ENCODE results near the gene PRDM7.

Gene PRDM7

DNA sequence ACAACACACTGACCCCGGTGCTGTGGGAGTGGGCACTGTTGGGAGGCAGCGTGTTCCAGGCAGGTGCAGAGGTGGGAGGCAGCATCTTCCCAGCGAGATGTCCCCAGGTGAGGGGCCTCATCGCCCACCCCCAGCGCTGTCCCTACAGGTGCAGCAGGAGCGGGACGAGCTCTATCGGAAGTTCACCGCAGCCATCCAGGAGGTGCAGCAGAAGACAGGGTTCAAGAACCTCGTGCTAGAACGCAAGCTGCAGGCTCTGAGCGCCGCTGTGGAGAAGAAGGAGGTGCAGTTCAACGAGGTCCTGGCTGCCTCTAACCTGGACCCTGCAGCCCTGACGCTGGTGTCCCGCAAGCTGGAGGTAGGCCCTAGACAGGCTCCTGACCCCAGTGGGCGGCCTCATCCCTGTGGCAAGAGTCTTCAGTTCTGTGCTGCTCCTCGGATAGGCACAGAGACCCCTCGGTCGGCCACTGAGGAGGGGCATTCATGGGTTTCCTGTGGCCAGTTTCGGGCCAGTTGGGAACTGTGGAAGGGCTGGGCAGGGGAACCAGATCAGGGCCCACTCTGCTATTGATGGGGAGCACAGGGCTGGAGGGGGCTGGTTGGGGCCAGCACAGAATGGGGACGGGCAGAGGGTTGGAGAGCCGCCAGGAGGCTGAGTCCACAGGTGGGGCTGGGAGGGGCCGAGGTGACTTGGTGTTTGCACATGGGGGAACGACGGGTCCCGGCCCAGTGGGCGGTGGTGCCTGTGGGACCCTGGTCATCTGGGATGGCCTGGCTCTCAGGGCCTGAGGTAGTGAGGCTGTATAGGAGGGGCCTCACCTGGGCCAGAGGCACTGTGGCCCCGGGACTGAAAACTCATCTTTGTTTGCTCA, 36.7 kb downstream of the PRDM7 start:
- no peak overlapping the region for H3K27ac Mint-ChIP-seq
- ATAC-seq (replicated peaks) (no peak), DNase-seq (no peak)
- H3K9me3 Mint-ChIP-seq: no peaks in the 10 kb centered on the region
- no peak overlapping the region for H3K4me3 Mint-ChIP-seq
- peaks cover 0 to 16% of the 10 kb centered on the region in 2 donors for H3K27me3 Mint-ChIP-seq
- peaks cover 1 to 8% of the 10 kb centered on the region in 2 donors for H3K4me1 Mint-ChIP-seq (ENCODE audit: low read depth in 2 of 2)
- peaks cover 3% of the 10 kb centered on the region for H3K36me3 Mint-ChIP-seq (ENCODE audit: insufficient read depth)

DNA sequence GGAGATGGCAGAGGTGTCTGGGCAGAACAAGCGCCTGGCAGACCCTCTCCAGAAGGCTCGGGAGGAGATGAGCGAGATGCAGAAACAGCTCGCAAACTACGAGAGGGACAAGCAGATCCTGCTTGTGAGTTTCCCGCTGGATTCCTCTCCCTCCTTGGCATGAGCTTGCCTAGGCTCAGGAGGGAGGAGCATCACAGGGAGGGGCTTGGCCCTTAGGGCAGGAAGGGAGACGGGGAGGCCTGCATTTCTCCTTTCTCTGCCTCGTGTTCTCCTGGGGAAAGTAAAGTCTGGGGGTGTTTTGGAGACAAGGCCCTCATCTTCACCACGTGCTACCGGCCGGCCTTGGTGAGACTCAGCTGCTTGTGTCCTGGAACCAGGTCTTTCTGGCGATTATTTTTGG, 39.9 kb downstream of the PRDM7 start:
- H3K36me3 Mint-ChIP-seq (ENCODE audit: insufficient read depth): peaks cover 8% of the 10 kb centered on the region
- peaks cover 1 to 11% of the 10 kb centered on the region in 2 donors for H3K4me1 Mint-ChIP-seq (ENCODE audit: low read depth in 2 of 2)
- H3K4me3 Mint-ChIP-seq: no peak overlapping the region
- H3K27ac Mint-ChIP-seq: no peak overlapping the region
- peaks cover 0 to 2% of the 10 kb centered on the region in 2 donors for H3K27me3 Mint-ChIP-seq
- no peaks in the 10 kb centered on the region for H3K9me3 Mint-ChIP-seq
- DNase-seq (no peak), ATAC-seq (replicated peaks) (no peak)

DNA sequence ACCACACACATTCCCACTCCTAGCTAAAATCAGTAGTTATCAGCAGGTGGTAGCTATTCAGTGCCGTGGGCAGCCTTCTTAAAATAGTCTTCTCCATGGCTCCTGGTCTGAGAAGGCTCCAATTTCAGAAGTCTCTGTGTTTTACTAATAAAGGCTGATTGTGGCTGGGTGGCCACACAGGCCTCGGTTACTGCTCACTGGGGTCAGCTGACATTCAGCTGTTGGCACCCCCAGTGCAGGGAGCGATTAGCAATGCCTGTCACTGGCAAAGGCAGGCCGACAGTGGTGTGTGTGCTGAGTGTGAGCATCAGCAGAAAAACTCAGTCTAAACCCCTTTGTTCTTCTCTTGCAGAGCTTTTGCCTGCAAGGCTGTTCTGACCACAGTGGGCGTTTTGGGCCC, 41.2 kb downstream of the PRDM7 start:
- no peaks in the 10 kb centered on the region for H3K9me3 Mint-ChIP-seq
- H3K27me3 Mint-ChIP-seq: no peaks in the 10 kb centered on the region
- no peak overlapping the region for H3K4me3 Mint-ChIP-seq
- peaks cover 22% of the 10 kb centered on the region for H3K36me3 Mint-ChIP-seq (ENCODE audit: insufficient read depth)
- DNase-seq: no peak
- peaks cover 1 to 19% of the 10 kb centered on the region in 2 donors for H3K4me1 Mint-ChIP-seq (ENCODE audit: low read depth in 2 of 2)
- ATAC-seq (replicated peaks): no peak
- H3K27ac Mint-ChIP-seq: no peak overlapping the region

GRCh38 chr16:90034504-90034903, 42.6 kb downstream of the PRDM7 start:
- Mint-ChIP-seq H3K27ac (no peak overlapping the region), H3K9me3 (no peaks in the 10 kb centered on the region), H3K27me3 (no peaks in the 10 kb centered on the region), H3K36me3 (ENCODE audit: insufficient read depth) (peaks cover 23% of the 10 kb centered on the region), H3K4me3 (no peak overlapping the region), H3K4me1 (ENCODE audit: low read depth in 2 of 2) (peaks cover 0 to 19% of the 10 kb centered on the region in 2 donors)
- ATAC-seq (replicated peaks) (no peak), DNase-seq (no peak)

GRCh38 chr16:90033387-90033786, 43.7 kb downstream of the PRDM7 start:
- ATAC-seq (replicated peaks) (no peak), DNase-seq (no peak)
- Mint-ChIP-seq H3K4me3 (no peak overlapping the region), H3K36me3 (ENCODE audit: insufficient read depth) (peaks cover 23% of the 10 kb centered on the region), H3K27ac (no peak overlapping the region), H3K9me3 (no peaks in the 10 kb centered on the region), H3K27me3 (no peaks in the 10 kb centered on the region), H3K4me1 (ENCODE audit: low read depth in 2 of 2) (peaks cover 0 to 19% of the 10 kb centered on the region in 2 donors)

GRCh38 chr16:90032674-90033331, 44.3 kb downstream of the PRDM7 start:
- ATAC-seq (replicated peaks) (no peak), DNase-seq (no peak)
- Mint-ChIP-seq H3K36me3 (ENCODE audit: insufficient read depth) (peaks cover 23% of the 10 kb centered on the region), H3K27ac (peak overlapping the region; percentile 82 to 91), H3K4me1 (ENCODE audit: low read depth in 2 of 2) (peaks cover 0 to 19% of the 10 kb centered on the region in 2 donors), H3K9me3 (no peaks in the 10 kb centered on the region), H3K27me3 (no peaks in the 10 kb centered on the region), H3K4me3 (peak overlapping the region in 1 of 2 donors; percentile 36)

GRCh38 chr16:90031931-90032673, 45.0 kb downstream of the PRDM7 start:
- Mint-ChIP-seq H3K36me3 (ENCODE audit: insufficient read depth) (peaks cover 23% of the 10 kb centered on the region), H3K4me3 (peak overlapping the region in 1 of 2 donors; percentile 36), H3K9me3 (no peaks in the 10 kb centered on the region), H3K27ac (peak overlapping the region; percentile 82 to 91), H3K27me3 (no peaks in the 10 kb centered on the region), H3K4me1 (ENCODE audit: low read depth in 2 of 2) (peaks cover 0 to 19% of the 10 kb centered on the region in 2 donors)
- ATAC-seq (replicated peaks): no peak
- DNase-seq: no peak

DNA sequence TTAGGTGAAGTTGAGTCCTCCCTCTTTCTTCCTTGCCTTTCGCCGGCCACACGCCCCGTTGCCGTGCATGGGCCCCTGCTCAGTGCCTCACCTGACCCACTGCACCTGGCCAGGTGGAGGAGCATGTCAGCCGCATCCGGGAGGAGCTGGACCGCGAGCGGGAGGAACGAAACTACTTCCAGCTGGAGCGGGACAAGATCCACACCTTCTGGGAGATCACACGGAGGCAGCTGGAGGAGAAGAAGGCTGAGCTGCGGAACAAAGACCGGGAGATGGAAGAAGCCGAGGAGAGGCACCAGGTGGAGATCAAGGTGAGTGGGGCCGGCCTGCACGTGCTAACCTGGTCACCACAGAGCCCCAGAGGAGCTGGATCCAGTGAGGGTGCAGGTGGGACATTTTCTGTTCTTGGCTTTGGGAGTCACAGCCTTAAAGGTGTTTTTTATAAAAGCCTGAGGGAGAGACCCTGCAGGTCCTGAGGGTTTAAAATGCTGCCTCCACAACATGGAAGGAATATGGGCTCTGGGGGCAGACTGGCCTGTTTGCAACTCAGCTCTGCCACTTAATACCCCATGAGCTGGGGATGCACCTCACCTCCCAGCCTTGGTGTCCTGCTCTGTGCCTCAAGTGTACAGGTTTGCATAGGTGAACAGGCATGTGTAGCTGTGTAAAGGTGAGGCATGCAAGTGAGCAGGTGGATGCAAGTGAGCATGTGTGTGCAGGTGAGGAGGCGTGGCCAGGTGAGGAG, 45.8 kb downstream of the PRDM7 start:
- no peak for DNase-seq
- Mint-ChIP-seq H3K4me1 (ENCODE audit: low read depth in 2 of 2) (peaks cover 1 to 18% of the 10 kb centered on the region in 2 donors), H3K27ac (peak overlapping the region; percentile 82 to 91), H3K27me3 (no peaks in the 10 kb centered on the region), H3K9me3 (no peaks in the 10 kb centered on the region), H3K4me3 (peak overlapping the region in 1 of 2 donors; percentile 36), H3K36me3 (ENCODE audit: insufficient read depth) (peaks cover 22% of the 10 kb centered on the region)
- no peak for ATAC-seq (replicated peaks)

DNA sequence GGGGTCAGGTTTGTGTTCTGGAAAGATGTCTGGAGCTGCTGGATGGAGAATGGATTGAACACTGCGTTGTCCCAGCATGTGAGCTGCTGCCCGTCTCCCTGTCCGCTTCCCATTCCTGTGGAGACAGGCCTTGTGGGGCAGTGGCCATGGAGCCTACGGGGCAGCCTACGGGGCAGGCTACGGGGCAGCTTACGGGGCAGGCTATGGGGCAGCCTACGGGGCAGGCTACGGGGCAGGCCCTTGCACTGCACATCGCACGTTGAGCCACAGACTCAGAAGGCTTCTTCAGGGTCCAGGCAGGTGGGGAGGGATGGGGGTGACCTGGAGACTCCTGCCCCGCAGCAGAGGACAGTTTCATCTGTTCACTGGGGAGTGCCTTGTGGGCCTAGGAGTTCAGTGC, 48.1 kb downstream of the PRDM7 start:
- peaks cover 5 to 19% of the 10 kb centered on the region in 2 donors for H3K4me1 Mint-ChIP-seq (ENCODE audit: low read depth in 2 of 2)
- H3K27ac Mint-ChIP-seq: no peak overlapping the region
- H3K9me3 Mint-ChIP-seq: no peaks in the 10 kb centered on the region
- H3K36me3 Mint-ChIP-seq (ENCODE audit: insufficient read depth): peaks cover 20% of the 10 kb centered on the region
- DNase-seq (no peak), ATAC-seq (replicated peaks) (no peak)
- no peak overlapping the region for H3K4me3 Mint-ChIP-seq
- no peaks in the 10 kb centered on the region for H3K27me3 Mint-ChIP-seq

DNA sequence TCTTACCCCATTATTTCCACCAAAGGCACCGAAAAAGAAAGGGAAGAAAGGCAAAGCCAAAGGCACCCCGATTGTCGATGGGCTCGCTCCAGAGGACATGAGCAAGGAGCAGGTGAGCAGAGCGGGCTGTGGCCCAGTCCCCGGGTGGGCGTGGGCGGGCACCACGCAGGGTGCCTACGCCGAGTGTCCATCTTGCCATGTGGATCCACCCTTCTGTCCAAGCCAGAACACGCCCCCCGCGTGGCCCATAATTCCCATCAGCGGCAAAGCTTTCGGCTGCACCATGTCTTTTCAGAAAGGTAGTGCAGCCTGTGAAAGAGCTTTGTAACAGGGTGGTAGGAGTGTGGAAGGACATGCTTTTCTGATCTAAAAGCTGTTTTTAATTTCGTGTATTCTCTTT, 49.5 kb downstream of the PRDM7 start:
- Mint-ChIP-seq H3K9me3 (no peaks in the 10 kb centered on the region), H3K36me3 (ENCODE audit: insufficient read depth) (peaks cover 18% of the 10 kb centered on the region), H3K4me3 (no peak overlapping the region), H3K27ac (no peak overlapping the region), H3K4me1 (ENCODE audit: low read depth in 2 of 2) (peaks cover 5 to 19% of the 10 kb centered on the region in 2 donors), H3K27me3 (no peaks in the 10 kb centered on the region)
- DNase-seq (no peak), ATAC-seq (replicated peaks) (no peak)

GRCh38 chr16:90026135-90026534, 51.0 kb downstream of the PRDM7 start:
- DNase-seq: no peak
- peaks cover 3% of the 10 kb centered on the region for H3K36me3 Mint-ChIP-seq (ENCODE audit: insufficient read depth)
- peak overlapping the region in 1 of 2 donors; percentile 29 for H3K27ac Mint-ChIP-seq
- no peaks in the 10 kb centered on the region for H3K9me3 Mint-ChIP-seq
- peaks cover 13 to 18% of the 10 kb centered on the region in 2 donors for H3K4me1 Mint-ChIP-seq (ENCODE audit: low read depth in 2 of 2)
- no peaks in the 10 kb centered on the region for H3K27me3 Mint-ChIP-seq
- no peak overlapping the region for H3K4me3 Mint-ChIP-seq
- peak; percentile 44 for ATAC-seq (replicated peaks)

DNA sequence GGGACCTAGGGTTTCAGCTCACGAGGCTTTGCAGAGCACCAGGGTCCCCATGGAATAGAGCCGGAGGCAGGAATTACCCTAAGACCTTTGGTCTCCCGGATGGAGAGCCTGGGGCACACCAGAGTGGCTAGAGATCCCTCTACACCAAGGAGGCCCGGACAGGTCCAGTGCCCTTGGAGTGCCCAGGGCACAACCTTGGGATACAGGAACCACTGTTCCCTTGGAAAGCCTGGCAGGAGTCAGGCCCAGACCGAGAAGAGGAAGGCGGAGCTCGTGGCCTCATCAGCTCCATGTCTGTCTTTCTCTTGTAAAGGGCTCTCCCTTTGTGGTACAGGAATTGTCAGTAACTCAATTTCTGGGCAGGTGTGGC, 54.1 kb downstream of the PRDM7 start:
- ATAC-seq (replicated peaks): no peak
- Mint-ChIP-seq H3K27me3 (peaks cover 0 to 14% of the 10 kb centered on the region in 2 donors), H3K36me3 (ENCODE audit: insufficient read depth) (no peaks in the 10 kb centered on the region), H3K4me3 (peak overlapping the region; percentile 68 to 76), H3K4me1 (ENCODE audit: low read depth in 2 of 2) (peaks cover 16 to 21% of the 10 kb centered on the region in 2 donors), H3K9me3 (no peaks in the 10 kb centered on the region), H3K27ac (peak overlapping the region in 1 of 2 donors; percentile 62)
- no peak for DNase-seq
